Measurements from ENCODE around the gene GNG14.

The GNG14 gene

GRCh38 chr19:12657966-12658365 is 29.8 kb upstream of the GNG14 start:
- TF ChIP-seq CTCF (IDR thresholded peaks at IDR 0.05; ENCODE audit: extremely low read depth, missing control alignments) = no peak
- DNase-seq (ENCODE audit: low spot score) = no peak

- DNase-seq (ENCODE audit: low spot score) = no peak
- no peak for TF ChIP-seq CTCF (IDR thresholded peaks at IDR 0.05; ENCODE audit: extremely low read depth, missing control alignments)
Observed at GRCh38 chr19:12660980-12661379, 26.8 kb upstream of the GNG14 start.

- TF ChIP-seq CTCF (IDR thresholded peaks at IDR 0.05; ENCODE audit: extremely low read depth, missing control alignments) = no peak
- no peak for DNase-seq (ENCODE audit: low spot score)
Observed at GRCh38 chr19:12664406-12665280, 23.2 kb upstream of the GNG14 start.

GRCh38 chr19:12665281-12665573 is 22.6 kb upstream of the GNG14 start:
- TF ChIP-seq CTCF (IDR thresholded peaks at IDR 0.05; ENCODE audit: extremely low read depth, missing control alignments) = no peak
- DNase-seq (ENCODE audit: low spot score) = peak; percentile 84

GRCh38 chr19:12665671-12666264 is 22.0 kb upstream of the GNG14 start:
- no peak for DNase-seq (ENCODE audit: low spot score)
- no peak for TF ChIP-seq CTCF (IDR thresholded peaks at IDR 0.05; ENCODE audit: extremely low read depth, missing control alignments)

- peak; percentile 94 for DNase-seq (ENCODE audit: low spot score)
- TF ChIP-seq CTCF (IDR thresholded peaks at IDR 0.05; ENCODE audit: extremely low read depth, missing control alignments) = no peak
Observed at GRCh38 chr19:12666265-12667048, 21.3 kb upstream of the GNG14 start, which contains the start of the genes MAN2B1 and WDR83. MAN2B1 (minus strand) TSS chr19:12666742; CDS start chr19:12666701, 41 bp downstream. WDR83 (plus strand) TSS chr19:12666807; CDS start chr19:12669791, 2,984 bp downstream.

Measured in GM20000 (cell line).